COLO668 (cell line): ENCODE data around the gene GRK4.

Experiments
- DNase-seq: peaks from one replicate; lab custom pipeline; 2025; ENCODE audit not compliant: unreplicated experiment; lab: John Stamatoyannopoulos, UW

Gene GRK4

GRCh38 chr4:3067473-3068001 lies 104.2 kb downstream of the GRK4 start:
- DNase-seq, result no peak

GRCh38 chr4:3069661-3070199 lies 106.4 kb downstream of the GRK4 start:
- no peak for DNase-seq

GRCh38 chr4:3070709-3071500 lies 107.5 kb downstream of the GRK4 start:
- no peak for DNase-seq

DNA sequence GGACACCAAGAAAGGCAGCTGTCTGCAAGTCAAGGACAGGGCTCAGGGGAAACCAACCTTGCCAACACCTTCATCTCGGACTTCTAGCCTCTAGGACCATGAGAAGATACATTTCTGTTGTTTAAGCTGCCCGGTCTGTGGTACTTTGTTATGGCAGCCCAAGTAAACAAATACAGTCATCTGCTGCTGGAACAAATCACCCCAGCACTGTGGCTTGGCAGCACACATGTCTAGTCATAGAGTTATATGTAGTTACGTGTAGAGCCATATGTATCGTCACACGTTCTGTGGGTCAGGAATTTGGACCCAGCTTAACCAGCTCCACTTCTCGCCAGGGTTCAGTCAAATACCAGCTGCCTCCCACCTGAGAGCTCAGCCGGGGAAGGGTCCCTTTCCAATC lies 108.4 kb downstream of the GRK4 start:
- no peak for DNase-seq

- DNase-seq, result no peak
These were observed 110.0 kb downstream of the GRK4 start for GRCh38 chr4:3073158-3074077.

DNA sequence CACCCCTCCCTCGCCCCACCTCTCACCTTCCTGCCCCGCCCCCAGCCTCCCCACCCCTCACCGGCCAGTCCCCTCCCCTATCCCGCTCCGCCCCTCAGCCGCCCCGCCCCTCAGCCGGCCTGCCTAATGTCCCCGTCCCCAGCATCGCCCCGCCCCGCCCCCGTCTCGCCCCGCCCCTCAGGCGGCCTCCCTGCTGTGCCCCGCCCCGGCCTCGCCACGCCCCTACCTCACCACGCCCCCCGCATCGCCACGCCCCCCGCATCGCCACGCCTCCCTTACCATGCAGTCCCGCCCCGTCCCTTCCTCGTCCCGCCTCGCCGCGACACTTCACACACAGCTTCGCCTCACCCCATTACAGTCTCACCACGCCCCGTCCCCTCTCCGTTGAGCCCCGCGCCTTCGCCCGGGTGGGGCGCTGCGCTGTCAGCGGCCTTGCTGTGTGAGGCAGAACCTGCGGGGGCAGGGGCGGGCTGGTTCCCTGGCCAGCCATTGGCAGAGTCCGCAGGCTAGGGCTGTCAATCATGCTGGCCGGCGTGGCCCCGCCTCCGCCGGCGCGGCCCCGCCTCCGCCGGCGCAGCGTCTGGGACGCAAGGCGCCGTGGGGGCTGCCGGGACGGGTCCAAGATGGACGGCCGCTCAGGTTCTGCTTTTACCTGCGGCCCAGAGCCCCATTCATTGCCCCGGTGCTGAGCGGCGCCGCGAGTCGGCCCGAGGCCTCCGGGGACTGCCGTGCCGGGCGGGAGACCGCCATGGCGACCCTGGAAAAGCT lies 110.9 kb downstream of the GRK4 start, which contains the start of the genes HTT and HTT-AS:
TSS of gene HTT (plus strand) at position 604 of the 768 bp plus-strand sequence. CDS start at position 749, 145 bp downstream.
TSS of gene HTT-AS (minus strand) at position 461 of the 768 bp plus-strand sequence.
- peak; percentile 91 for DNase-seq

- peak; percentile 45 for DNase-seq
These were observed 111.7 kb downstream of the GRK4 start for GRCh38 chr4:3074846-3075651.

GRCh38 chr4:3075652-3075981 lies 112.2 kb downstream of the GRK4 start:
- DNase-seq, result no peak

DNA sequence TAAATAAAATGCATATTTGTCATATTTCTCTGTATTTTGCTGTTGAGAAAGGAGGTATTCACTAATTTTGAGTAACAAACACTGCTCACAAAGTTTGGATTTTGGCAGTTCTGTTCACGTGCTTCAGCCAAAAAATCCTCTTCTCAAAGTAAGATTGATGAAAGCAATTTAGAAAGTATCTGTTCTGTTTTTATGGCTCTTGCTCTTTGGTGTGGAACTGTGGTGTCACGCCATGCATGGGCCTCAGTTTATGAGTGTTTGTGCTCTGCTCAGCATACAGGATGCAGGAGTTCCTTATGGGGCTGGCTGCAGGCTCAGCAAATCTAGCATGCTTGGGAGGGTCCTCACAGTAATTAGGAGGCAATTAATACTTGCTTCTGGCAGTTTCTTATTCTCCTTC lies 114.4 kb downstream of the GRK4 start:
- DNase-seq, result no peak

DNA sequence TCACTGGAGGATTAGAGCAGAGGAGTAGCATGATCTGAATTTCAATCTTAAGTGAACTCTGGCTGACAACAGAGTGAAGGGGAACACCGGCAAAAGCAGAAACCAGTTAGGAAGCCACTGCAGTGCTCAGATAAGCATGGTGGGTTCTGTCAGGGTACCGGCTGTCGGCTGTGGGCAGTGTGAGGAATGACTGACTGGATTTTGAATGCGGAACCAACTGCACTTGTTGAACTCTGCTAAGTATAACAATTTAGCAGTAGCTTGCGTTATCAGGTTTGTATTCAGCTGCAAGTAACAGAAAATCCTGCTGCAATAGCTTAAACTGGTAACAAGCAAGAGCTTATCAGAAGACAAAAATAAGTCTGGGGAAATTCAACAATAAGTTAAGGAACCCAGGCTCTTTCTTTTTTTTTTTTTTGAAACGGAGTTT lies 116.3 kb downstream of the GRK4 start:
- no peak for DNase-seq

DNA sequence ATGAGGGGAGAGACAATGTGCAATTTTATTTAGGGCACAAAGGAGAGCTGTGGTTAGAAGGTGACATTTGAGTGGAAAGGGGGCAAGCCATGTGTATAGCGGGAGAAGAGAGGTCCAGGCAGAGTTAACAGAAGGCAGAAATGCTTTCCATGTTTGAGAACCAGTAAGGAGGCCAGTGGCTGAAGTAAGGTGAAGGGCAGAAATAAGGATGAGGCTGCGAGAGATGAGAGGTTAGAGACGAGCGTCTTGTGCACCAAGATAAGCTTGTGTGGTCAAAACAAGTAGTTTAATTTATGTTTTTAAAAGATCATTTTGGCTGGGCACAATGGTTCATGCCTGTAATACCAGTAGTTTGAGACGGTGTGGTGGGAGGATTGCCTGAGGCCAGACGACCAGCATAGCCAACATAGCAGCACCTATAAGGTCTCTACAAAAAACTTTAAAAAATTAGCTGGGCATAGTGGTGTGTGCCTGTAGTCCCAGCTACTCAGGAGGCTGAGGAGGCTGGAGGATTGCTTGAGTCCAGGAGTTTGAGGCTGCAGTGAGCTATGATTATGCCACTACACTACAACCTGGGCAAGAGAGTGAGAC lies 119.6 kb downstream of the GRK4 start:
- DNase-seq, result no peak

- no peak for DNase-seq
These were observed 120.4 kb downstream of the GRK4 start for GRCh38 chr4:3083732-3084131.

- no peak for DNase-seq
These were observed 122.7 kb downstream of the GRK4 start for GRCh38 chr4:3085948-3086670.

- no peak for DNase-seq
These were observed 123.9 kb downstream of the GRK4 start for GRCh38 chr4:3087115-3087797.
